Measurements from ENCODE around the gene TNS1. TPM values are rescaled to one million over a fixed set of nuclear protein-coding genes. Genes with fewer than 3 reads are reported as not detected.

The TNS1 gene
- total RNA-seq, 2 donors from 2014 or later, result 0.80 to 16.8 TPM

GRCh38 chr2:217939220-217939619, 63.6 kb downstream of the TNS1 start:
- no peaks in the 10 kb centered on the region for H3K9me3 ChIP-seq (ENCODE audit: control insufficient read depth, low read length, poor library complexity, severe bottlenecking)
- peaks cover 9% of the 10 kb centered on the region for H3K4me1 Mint-ChIP-seq
- H3K4me3 Mint-ChIP-seq, result no peak overlapping the region
- H3K36me3 Mint-ChIP-seq (ENCODE audit: low read depth), result peaks cover 2% of the 10 kb centered on the region
- ATAC-seq, result no peak
- H3K27me3 Mint-ChIP-seq, result peaks cover 55% of the 10 kb centered on the region
- no peak for DNase-seq
- H3K27ac Mint-ChIP-seq, result no peak overlapping the region

- Mint-ChIP-seq H3K36me3 (ENCODE audit: low read depth) (no peaks in the 10 kb centered on the region), H3K27me3 (peaks cover 58% of the 10 kb centered on the region), H3K27ac (no peak overlapping the region), H3K4me3 (no peak overlapping the region), H3K4me1 (peaks cover 11% of the 10 kb centered on the region)
- H3K9me3 ChIP-seq (ENCODE audit: control insufficient read depth, low read length, poor library complexity, severe bottlenecking), result no peaks in the 10 kb centered on the region
- DNase-seq, result no peak
- no peak for ATAC-seq
Observed at GRCh38 chr2:217938036-217938435, 64.8 kb downstream of the TNS1 start.

GRCh38 chr2:217937446-217937845, 65.3 kb downstream of the TNS1 start:
- peaks cover 61% of the 10 kb centered on the region for H3K27me3 Mint-ChIP-seq
- no peak overlapping the region for H3K27ac Mint-ChIP-seq
- no peak for ATAC-seq
- DNase-seq, result no peak
- no peaks in the 10 kb centered on the region for H3K9me3 ChIP-seq (ENCODE audit: control insufficient read depth, low read length, poor library complexity, severe bottlenecking)
- H3K4me1 Mint-ChIP-seq, result peaks cover 12% of the 10 kb centered on the region
- no peaks in the 10 kb centered on the region for H3K36me3 Mint-ChIP-seq (ENCODE audit: low read depth)
- H3K4me3 Mint-ChIP-seq, result no peak overlapping the region

GRCh38 chr2:217936952-217937351, 65.8 kb downstream of the TNS1 start:
- H3K36me3 Mint-ChIP-seq (ENCODE audit: low read depth), result no peaks in the 10 kb centered on the region
- no peak overlapping the region for H3K4me3 Mint-ChIP-seq
- no peaks in the 10 kb centered on the region for H3K9me3 ChIP-seq (ENCODE audit: control insufficient read depth, low read length, poor library complexity, severe bottlenecking)
- peaks cover 57% of the 10 kb centered on the region for H3K27me3 Mint-ChIP-seq
- peaks cover 12% of the 10 kb centered on the region for H3K4me1 Mint-ChIP-seq
- no peak overlapping the region for H3K27ac Mint-ChIP-seq
- DNase-seq (no peak), ATAC-seq (no peak)

GRCh38 chr2:217935901-217936684, 66.7 kb downstream of the TNS1 start:
- H3K27ac Mint-ChIP-seq, result peak overlapping the region; percentile 66
- peaks cover 48% of the 10 kb centered on the region for H3K27me3 Mint-ChIP-seq
- ATAC-seq (no peak), DNase-seq (no peak)
- H3K36me3 Mint-ChIP-seq (ENCODE audit: low read depth), result no peaks in the 10 kb centered on the region
- H3K4me1 Mint-ChIP-seq, result peaks cover 9% of the 10 kb centered on the region
- H3K4me3 Mint-ChIP-seq, result no peak overlapping the region
- H3K9me3 ChIP-seq (ENCODE audit: control insufficient read depth, low read length, poor library complexity, severe bottlenecking), result no peaks in the 10 kb centered on the region

- H3K27ac Mint-ChIP-seq, result peak overlapping the region; percentile 66
- H3K36me3 Mint-ChIP-seq (ENCODE audit: low read depth), result no peaks in the 10 kb centered on the region
- peaks cover 49% of the 10 kb centered on the region for H3K27me3 Mint-ChIP-seq
- H3K4me1 Mint-ChIP-seq, result peaks cover 12% of the 10 kb centered on the region
- ATAC-seq (no peak), DNase-seq (no peak)
- H3K9me3 ChIP-seq (ENCODE audit: control insufficient read depth, low read length, poor library complexity, severe bottlenecking), result no peaks in the 10 kb centered on the region
- no peak overlapping the region for H3K4me3 Mint-ChIP-seq
Observed at GRCh38 chr2:217935235-217935879, 67.4 kb downstream of the TNS1 start.

- Mint-ChIP-seq H3K36me3 (ENCODE audit: low read depth) (no peaks in the 10 kb centered on the region), H3K4me1 (peaks cover 15% of the 10 kb centered on the region), H3K27me3 (peaks cover 53% of the 10 kb centered on the region), H3K4me3 (no peak overlapping the region), H3K27ac (no peak overlapping the region)
- DNase-seq (no peak), ATAC-seq (peak; percentile 60)
- H3K9me3 ChIP-seq (ENCODE audit: control insufficient read depth, low read length, poor library complexity, severe bottlenecking), result no peaks in the 10 kb centered on the region
Observed at GRCh38 chr2:217934321-217935131, 68.3 kb downstream of the TNS1 start.

GRCh38 chr2:217933617-217933993, 69.2 kb downstream of the TNS1 start:
- Mint-ChIP-seq H3K27me3 (peaks cover 53% of the 10 kb centered on the region), H3K27ac (no peak overlapping the region)
- no peak for ATAC-seq

GRCh38 chr2:217932803-217933616, 69.8 kb downstream of the TNS1 start:
- Mint-ChIP-seq H3K27ac (no peak overlapping the region), H3K4me1 (peaks cover 15% of the 10 kb centered on the region), H3K36me3 (ENCODE audit: low read depth) (no peaks in the 10 kb centered on the region)

More at GRCh38 chr2:217933617-217933993, 69.2 kb downstream of the TNS1 start:
- no peak for DNase-seq
- H3K36me3 Mint-ChIP-seq (ENCODE audit: low read depth), result no peaks in the 10 kb centered on the region
- no peaks in the 10 kb centered on the region for H3K9me3 ChIP-seq (ENCODE audit: control insufficient read depth, low read length, poor library complexity, severe bottlenecking)
- peaks cover 15% of the 10 kb centered on the region for H3K4me1 Mint-ChIP-seq
- no peak overlapping the region for H3K4me3 Mint-ChIP-seq

GRCh38 chr2:217931846-217932560, 70.8 kb downstream of the TNS1 start:
- H3K27me3 Mint-ChIP-seq, result peaks cover 51% of the 10 kb centered on the region
- peaks cover 15% of the 10 kb centered on the region for H3K4me1 Mint-ChIP-seq
- ATAC-seq (no peak), DNase-seq (no peak)
- no peaks in the 10 kb centered on the region for H3K36me3 Mint-ChIP-seq (ENCODE audit: low read depth)
- no peak overlapping the region for H3K27ac Mint-ChIP-seq
- H3K9me3 ChIP-seq (ENCODE audit: control insufficient read depth, low read length, poor library complexity, severe bottlenecking), result no peaks in the 10 kb centered on the region
- no peak overlapping the region for H3K4me3 Mint-ChIP-seq

More at GRCh38 chr2:217932803-217933616, 69.8 kb downstream of the TNS1 start:
- ATAC-seq (no peak), DNase-seq (no peak)
- no peak overlapping the region for H3K4me3 Mint-ChIP-seq
- H3K9me3 ChIP-seq (ENCODE audit: control insufficient read depth, low read length, poor library complexity, severe bottlenecking), result no peaks in the 10 kb centered on the region
- H3K27me3 Mint-ChIP-seq, result peaks cover 50% of the 10 kb centered on the region

GRCh38 chr2:217930761-217931563, 71.8 kb downstream of the TNS1 start:
- no peaks in the 10 kb centered on the region for H3K9me3 ChIP-seq (ENCODE audit: control insufficient read depth, low read length, poor library complexity, severe bottlenecking)
- ATAC-seq, result no peak
- Mint-ChIP-seq H3K27ac (no peak overlapping the region), H3K4me3 (no peak overlapping the region), H3K4me1 (peaks cover 14% of the 10 kb centered on the region), H3K27me3 (peaks cover 51% of the 10 kb centered on the region), H3K36me3 (ENCODE audit: low read depth) (no peaks in the 10 kb centered on the region)
- DNase-seq, result no peak
